ENCODE measurements around the gene AP3D1. TPM values are rescaled to one million over a fixed set of nuclear protein-coding genes. Genes with fewer than 3 reads are reported as not detected.

AP3D1 gene
- total RNA-seq, 1 experiment from 2014 or later, result 103 TPM

DNA sequence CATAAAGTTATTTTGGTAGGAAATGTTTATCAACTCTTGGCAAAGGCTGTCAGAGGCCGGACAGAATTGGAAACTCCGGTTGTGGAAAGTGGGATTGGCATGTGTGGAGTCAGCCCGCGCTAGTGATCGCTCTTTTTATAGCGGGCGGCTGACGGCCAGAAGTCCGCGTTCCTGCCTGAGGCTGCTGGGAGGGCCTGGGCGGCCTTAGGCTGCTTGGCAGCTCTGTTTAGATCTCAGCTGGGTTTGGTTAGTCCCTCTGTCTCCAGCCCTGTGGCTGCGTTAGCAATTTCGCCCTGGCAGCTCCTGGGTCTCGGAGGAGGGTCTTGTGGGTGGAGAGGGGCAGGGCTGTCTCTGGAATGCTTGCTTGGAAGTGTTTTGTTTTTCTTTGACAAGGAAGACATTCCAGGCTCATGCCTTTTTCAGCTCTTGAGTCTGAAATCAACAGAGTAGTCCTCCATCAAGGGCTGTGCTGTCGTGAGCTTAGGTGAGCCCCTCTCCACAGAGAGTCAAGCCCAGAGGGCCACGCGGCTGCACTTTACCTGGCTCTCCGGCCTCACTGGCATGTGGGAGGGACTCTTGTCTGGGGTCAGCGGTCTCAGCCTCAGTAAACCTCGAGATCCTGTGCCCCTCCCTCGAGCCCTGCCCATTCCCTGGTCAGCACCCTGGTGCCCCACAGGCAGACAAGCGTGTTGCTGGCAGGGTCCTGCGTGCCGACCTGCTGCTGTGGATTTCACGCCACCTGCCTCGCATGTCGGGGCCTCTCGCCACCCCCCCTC lies 34.9 kb upstream of the AP3D1 start:
- POLR2A ChIA-PET (ENCODE audit: unreplicated experiment), result no interaction called here
- peaks cover 2% of the 10 kb centered on the region; the same call in 1 of the 2 replicates for H3K36me3 ChIP-seq (ENCODE audit: low read depth, low read length)
- DNase-seq (no peak), ATAC-seq (no peak)
- no peaks in the 10 kb centered on the region for H3K27me3 ChIP-seq (ENCODE audit: low read length)
- H3K79me2 ChIP-seq (ENCODE audit: low read length), result peaks cover 49% of the 10 kb centered on the region
- no peak overlapping the region for H3K9ac ChIP-seq (ENCODE audit: low read length)
- TF ChIP-seq, protein P1, sequence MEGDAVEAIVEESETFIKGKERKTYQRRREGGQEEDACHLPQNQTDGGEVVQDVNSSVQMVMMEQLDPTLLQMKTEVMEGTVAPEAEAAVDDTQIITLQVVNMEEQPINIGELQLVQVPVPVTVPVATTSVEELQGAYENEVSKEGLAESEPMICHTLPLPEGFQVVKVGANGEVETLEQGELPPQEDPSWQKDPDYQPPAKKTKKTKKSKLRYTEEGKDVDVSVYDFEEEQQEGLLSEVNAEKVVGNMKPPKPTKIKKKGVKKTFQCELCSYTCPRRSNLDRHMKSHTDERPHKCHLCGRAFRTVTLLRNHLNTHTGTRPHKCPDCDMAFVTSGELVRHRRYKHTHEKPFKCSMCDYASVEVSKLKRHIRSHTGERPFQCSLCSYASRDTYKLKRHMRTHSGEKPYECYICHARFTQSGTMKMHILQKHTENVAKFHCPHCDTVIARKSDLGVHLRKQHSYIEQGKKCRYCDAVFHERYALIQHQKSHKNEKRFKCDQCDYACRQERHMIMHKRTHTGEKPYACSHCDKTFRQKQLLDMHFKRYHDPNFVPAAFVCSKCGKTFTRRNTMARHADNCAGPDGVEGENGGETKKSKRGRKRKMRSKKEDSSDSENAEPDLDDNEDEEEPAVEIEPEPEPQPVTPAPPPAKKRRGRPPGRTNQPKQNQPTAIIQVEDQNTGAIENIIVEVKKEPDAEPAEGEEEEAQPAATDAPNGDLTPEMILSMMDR (conservative IDR thresholded peaks at IDR 0.05; ENCODE audit: low read depth, low read length), result no peak
- TF ChIP-seq EZH2phosphoT487 (IDR thresholded peaks at IDR 0.05; ENCODE audit: borderline replicate concordance, low read length) (no peak), EZH2 (IDR thresholded peaks at IDR 0.05; ENCODE audit: low read length, unreplicated experiment) (no peak)
- no peak overlapping the region for H2AFZ ChIP-seq (ENCODE audit: low read length)
- no peaks in the 10 kb centered on the region for H3K4me1 ChIP-seq (ENCODE audit: insufficient read depth, low read length)
- H3K27ac ChIP-seq (ENCODE audit: low read length), result no peak overlapping the region
- no peak overlapping the region for H3K4me2 ChIP-seq (ENCODE audit: low read length)
- no TSS peak for BruUV-seq (replicated peaks)
- no peaks in the 10 kb centered on the region for H3F3A ChIP-seq (ENCODE audit: low read length, unreplicated experiment)
- intact Hi-C loops (cut with micrococcal nuclease), result no loop called here
- H3K9me2 ChIP-seq (replicated peaks; ENCODE audit: low read length), result no peaks in the 10 kb centered on the region
- no peak overlapping the region for H3K4me3 ChIP-seq (ENCODE audit: low read length)
- no peaks in the 10 kb centered on the region for H4K20me1 ChIP-seq (ENCODE audit: low read length)
- CTCF ChIA-PET, result no interaction called here
- no peaks in the 10 kb centered on the region for H3K9me3 ChIP-seq (ENCODE audit: low read length)

DNA sequence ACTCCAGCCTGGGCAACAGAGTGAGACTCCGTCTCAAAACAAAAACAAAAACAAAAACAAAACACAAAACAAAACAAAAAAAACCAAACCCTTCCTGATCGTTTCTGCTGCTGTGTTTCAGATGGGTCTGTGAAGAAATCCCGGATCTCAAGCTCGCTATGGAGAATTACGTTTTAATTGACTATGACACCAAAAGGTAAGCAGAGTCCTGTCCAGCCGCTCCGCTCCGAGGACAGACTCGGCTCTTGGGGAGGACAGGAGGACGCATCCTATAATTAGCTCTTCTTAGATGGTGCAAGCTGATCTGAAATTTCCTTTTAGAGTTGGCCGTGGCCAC lies 34.3 kb upstream of the AP3D1 start:
- Histone ChIP-seq H3K36me3 (ENCODE audit: low read depth, low read length) (peaks cover 2% of the 10 kb centered on the region; the same call in 1 of the 2 replicates), H3K9me2 (replicated peaks; ENCODE audit: low read length) (no peaks in the 10 kb centered on the region), H4K20me1 (ENCODE audit: low read length) (no peaks in the 10 kb centered on the region), H3F3A (ENCODE audit: low read length, unreplicated experiment) (no peaks in the 10 kb centered on the region), H2AFZ (ENCODE audit: low read length) (no peak overlapping the region), H3K27ac (ENCODE audit: low read length) (no peak overlapping the region), H3K9me3 (ENCODE audit: low read length) (no peaks in the 10 kb centered on the region), H3K9ac (ENCODE audit: low read length) (no peak overlapping the region), H3K4me2 (ENCODE audit: low read length) (no peak overlapping the region), H3K4me3 (ENCODE audit: low read length) (no peak overlapping the region), H3K4me1 (ENCODE audit: insufficient read depth, low read length) (no peaks in the 10 kb centered on the region), H3K27me3 (ENCODE audit: low read length) (no peaks in the 10 kb centered on the region), H3K79me2 (ENCODE audit: low read length) (peaks cover 55% of the 10 kb centered on the region)
- no peak for TF ChIP-seq EZH2 (IDR thresholded peaks at IDR 0.05; ENCODE audit: low read length, unreplicated experiment)
- CTCF ChIA-PET, result no interaction called here
- no peak for ATAC-seq
- no TSS peak for BruUV-seq (replicated peaks)
- DNase-seq, result no peak
- POLR2A ChIA-PET (ENCODE audit: unreplicated experiment), result no interaction called here
- intact Hi-C loops (cut with micrococcal nuclease), result no loop called here

DNA sequence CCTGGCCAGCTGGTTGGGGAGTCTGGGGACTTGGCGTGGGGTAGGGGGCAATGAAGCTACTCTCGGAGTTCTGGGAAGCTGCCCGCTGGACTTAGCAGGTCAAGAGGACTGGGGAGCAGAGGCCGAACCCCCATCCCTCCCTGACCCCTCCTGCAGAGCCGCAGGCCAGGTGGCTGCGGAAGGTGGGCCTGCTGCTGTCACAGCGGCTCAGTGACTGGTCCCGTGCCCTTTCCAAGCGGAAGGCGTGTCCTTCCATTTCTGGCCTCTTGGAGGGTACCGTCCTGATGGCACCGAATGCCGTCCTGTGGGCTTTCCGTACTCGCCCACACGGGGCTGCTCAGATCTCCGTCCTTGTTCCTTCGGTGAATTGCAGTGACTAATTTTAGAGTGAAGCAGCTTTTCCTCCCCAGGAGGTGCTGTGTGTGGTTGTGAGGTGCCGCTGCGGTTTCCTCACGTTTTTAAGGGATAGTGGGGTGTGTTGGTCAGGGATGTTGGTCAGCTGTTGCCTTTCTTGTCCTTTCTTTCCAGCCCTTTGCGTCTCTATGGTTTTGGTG lies 33.1 kb upstream of the AP3D1 start:
- ATAC-seq, result no peak
- no peak overlapping the region for H3K4me3 ChIP-seq (ENCODE audit: low read length)
- no peak for DNase-seq
- no peak overlapping the region for H3K9ac ChIP-seq (ENCODE audit: low read length)
- no peaks in the 10 kb centered on the region for H3F3A ChIP-seq (ENCODE audit: low read length, unreplicated experiment)
- intact Hi-C loops (cut with micrococcal nuclease), result no loop called here
- no peak overlapping the region for H2AFZ ChIP-seq (ENCODE audit: low read length)
- no peaks in the 10 kb centered on the region for H3K9me3 ChIP-seq (ENCODE audit: low read length)
- TF ChIP-seq EZH2 (IDR thresholded peaks at IDR 0.05; ENCODE audit: low read length, unreplicated experiment), result no peak
- no peak for TF ChIP-seq EZH2phosphoT487 (IDR thresholded peaks at IDR 0.05; ENCODE audit: borderline replicate concordance, low read length)
- TF ChIP-seq, protein P1 (conservative IDR thresholded peaks at IDR 0.05; ENCODE audit: low read depth, low read length), result no peak
- H4K20me1 ChIP-seq (ENCODE audit: low read length), result peaks cover 7% of the 10 kb centered on the region; the same call in 1 of the 2 replicates
- H3K79me2 ChIP-seq (ENCODE audit: low read length), result peaks cover 66% of the 10 kb centered on the region
- CTCF ChIA-PET, result no interaction called here
- H3K9me2 ChIP-seq (replicated peaks; ENCODE audit: low read length), result no peaks in the 10 kb centered on the region
- no peaks in the 10 kb centered on the region for H3K4me1 ChIP-seq (ENCODE audit: insufficient read depth, low read length)
- peaks cover 2% of the 10 kb centered on the region; the same call in 1 of the 2 replicates for H3K36me3 ChIP-seq (ENCODE audit: low read depth, low read length)
- no peak overlapping the region for H3K4me2 ChIP-seq (ENCODE audit: low read length)
- H3K27ac ChIP-seq (ENCODE audit: low read length), result no peak overlapping the region
- H3K27me3 ChIP-seq (ENCODE audit: low read length), result no peaks in the 10 kb centered on the region
- POLR2A ChIA-PET (ENCODE audit: unreplicated experiment), result no interaction called here
- BruUV-seq (replicated peaks), result no TSS peak

Measured in PC-3 (cell line).